VCaP (cell line): Measurements from ENCODE around the gene SLC34A1.

ENCODE experiments used
- H3K27ac ChIP-seq: fragments of 450-650 bp; 2 replicates; pipeline ENCODE4 v1.5.1; 2017
- TF ChIP-seq, protein P1 (sequence below): fragments of 450-650 bp; conservative IDR thresholded peaks from 2 replicates; pipeline ENCODE4 v1.5.1; 2017; ENCODE audit warnings: mild to moderate bottlenecking, moderate library complexity

Gene SLC34A1

DNA sequence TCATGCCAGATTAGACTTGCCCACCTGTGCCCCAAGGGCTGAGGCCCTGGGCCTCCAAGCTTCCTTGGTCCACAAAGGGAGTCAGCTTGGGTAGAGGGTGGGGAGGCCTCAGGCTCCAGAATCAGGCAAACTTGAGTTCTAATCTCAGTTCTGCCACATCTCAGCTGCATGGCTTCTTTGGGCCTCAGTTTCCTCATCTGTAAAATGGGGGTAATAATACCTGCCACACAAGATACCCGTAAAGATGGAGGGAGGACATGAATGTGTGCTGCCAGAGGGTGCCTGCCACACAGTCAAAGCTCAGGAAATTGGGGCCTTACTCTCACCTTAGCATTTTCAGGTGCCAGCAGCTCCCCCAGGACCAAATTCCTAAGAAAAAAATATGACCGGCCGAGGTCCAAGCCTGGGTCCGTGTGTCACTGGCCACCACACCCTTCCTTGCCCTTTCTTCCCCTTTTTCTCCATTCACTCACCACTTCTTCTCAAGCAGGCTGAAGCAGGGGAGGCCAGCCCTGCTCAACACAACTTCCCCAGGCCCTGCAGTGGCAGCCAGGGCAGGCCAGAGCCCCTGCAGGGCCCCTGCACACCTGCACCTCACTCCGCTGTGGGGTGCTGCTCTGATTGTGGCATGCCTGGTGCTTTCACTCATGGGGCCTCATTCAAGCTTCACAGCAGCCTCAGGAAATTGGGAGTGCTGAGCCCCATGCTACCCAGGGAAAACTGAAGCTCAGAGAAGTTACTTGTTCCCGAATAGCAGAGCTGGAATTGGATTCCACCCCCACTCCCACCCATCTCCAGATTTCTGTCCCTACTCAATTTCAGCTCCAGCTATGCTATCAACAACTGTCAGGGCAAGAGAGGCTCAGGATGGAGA is 22.6 kb upstream of the SLC34A1 start:
- H3K27ac ChIP-seq, result peak overlapping the region; percentile 81
- TF ChIP-seq, protein P1, sequence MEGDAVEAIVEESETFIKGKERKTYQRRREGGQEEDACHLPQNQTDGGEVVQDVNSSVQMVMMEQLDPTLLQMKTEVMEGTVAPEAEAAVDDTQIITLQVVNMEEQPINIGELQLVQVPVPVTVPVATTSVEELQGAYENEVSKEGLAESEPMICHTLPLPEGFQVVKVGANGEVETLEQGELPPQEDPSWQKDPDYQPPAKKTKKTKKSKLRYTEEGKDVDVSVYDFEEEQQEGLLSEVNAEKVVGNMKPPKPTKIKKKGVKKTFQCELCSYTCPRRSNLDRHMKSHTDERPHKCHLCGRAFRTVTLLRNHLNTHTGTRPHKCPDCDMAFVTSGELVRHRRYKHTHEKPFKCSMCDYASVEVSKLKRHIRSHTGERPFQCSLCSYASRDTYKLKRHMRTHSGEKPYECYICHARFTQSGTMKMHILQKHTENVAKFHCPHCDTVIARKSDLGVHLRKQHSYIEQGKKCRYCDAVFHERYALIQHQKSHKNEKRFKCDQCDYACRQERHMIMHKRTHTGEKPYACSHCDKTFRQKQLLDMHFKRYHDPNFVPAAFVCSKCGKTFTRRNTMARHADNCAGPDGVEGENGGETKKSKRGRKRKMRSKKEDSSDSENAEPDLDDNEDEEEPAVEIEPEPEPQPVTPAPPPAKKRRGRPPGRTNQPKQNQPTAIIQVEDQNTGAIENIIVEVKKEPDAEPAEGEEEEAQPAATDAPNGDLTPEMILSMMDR, result no peak

DNA sequence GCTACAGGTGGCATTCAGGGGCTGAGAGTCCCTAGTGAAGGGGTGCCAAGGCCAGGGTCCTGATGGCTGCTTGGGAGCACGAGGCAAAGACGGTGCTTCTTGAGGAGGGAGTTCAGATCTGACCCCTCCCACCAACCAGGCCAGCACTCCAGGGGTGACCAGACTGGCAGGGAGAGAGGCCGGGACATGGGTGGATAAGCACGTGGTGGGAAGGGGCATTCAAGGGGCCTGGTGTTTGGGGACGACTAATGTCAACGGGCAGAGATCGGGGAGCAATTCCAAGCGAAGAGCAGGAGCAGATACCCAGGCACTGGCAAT is 22.0 kb upstream of the SLC34A1 start:
- peak overlapping the region; percentile 81 for H3K27ac ChIP-seq
- TF ChIP-seq, protein P1, result no peak

DNA sequence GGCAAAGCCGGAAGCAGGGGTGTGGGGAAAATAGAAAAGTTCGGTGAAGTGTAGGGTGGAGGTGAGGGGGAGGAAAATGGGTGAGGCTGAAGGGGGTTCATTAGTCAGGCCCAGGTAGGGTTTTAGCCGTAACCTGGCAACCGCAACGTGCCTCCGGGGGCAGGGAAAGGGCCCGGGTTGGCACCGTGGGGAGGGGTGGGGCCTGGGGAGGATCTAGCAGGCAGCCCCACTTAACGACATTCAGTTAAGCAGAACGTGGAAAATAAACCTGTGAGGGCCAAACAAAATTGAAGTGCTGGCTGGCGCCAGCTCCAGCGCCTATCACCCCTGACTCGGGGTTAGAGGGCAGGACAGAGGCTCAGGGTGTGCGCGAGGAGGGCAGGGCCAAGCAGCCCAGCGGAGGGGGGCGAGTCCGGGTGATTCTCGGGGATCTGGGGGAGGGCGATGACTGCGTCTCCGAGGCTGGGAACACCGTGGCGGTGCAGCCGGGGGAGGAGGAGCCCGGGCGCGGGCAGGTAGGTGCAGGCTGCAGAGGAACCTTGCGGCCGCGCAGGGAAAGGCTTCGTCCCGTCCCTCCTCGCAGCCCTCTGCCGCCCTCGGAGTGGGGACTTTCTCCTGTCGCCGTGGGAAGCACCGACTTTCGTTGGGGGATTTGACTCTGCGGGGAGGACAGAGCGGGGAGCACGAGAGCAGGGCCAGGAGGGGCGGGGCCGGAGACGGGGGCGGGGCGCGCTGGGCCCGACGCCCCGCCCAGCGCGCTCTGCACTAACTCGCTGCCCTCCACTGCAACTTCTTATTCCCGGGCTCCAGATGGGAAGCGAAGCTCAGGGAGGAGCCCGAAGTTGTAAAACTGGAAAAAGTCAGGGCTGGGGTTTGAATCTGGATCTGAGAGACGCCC is 21.4 kb upstream of the SLC34A1 start:
- TF ChIP-seq, protein P1, result peak; percentile 9; the same call in 1 of the 2 replicates
- H3K27ac ChIP-seq, result peak overlapping the region; percentile 81

DNA sequence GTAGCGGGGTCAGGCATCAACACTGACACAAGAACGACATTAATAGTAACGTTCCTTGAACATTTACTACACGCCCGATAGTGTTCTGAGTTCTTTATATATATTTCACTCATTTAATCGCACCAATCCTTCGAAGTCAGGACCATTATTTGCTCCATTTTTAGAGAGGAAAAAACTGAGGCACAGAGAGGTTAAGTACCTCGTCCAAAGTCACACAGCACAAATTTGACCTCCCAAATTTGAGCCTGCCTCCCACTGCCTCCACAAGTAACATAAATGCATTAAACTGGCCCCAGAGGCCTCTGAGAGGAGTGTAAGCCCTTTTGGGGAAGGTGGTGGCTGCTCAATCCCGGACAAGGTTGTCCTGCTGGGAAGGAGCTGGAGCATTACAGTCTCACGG is 20.7 kb upstream of the SLC34A1 start:
- TF ChIP-seq, protein P1, result no peak
- peak overlapping the region; percentile 81 for H3K27ac ChIP-seq

DNA sequence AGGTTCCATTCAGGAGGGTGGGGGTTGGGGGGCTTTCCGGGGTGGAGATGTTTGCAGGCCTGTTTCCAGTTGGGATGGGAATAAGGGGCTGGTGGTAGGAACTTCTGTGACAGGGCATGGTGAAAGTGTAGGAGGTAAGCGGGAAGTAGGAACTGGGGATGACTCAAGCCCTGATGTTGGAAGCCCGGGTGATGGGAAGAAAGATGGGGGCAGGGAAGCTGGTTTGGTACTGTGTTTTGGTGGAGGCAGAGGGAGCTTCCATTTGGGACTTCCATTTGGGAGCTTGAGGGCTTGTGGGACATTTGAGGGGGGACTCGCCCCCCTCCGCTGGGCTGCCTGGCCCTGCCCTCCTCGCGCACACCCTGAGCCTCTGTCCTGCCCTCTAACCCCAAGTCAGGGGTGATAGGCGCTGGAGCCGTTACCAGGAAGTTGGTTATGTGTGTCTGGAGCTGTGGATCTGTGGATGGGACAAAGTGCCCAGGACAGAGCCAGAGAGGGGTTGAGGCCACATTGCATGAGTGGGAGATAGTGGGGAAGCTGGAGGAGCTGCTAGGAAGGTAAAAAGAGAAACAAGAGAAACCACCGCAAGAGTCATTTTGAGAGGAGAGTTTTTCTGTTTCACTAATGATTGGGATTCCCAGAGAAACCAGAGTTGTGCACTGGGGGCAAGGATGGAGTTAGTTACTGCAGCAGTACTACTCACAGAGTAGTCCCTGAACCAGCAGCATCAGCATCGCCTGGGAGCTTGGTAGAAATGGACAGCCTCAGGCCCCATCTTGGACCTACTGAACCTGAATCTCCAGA is 19.9 kb upstream of the SLC34A1 start:
- TF ChIP-seq, protein P1, result no peak
- peak overlapping the region; percentile 98; the same call in 1 of the 2 replicates for H3K27ac ChIP-seq

DNA sequence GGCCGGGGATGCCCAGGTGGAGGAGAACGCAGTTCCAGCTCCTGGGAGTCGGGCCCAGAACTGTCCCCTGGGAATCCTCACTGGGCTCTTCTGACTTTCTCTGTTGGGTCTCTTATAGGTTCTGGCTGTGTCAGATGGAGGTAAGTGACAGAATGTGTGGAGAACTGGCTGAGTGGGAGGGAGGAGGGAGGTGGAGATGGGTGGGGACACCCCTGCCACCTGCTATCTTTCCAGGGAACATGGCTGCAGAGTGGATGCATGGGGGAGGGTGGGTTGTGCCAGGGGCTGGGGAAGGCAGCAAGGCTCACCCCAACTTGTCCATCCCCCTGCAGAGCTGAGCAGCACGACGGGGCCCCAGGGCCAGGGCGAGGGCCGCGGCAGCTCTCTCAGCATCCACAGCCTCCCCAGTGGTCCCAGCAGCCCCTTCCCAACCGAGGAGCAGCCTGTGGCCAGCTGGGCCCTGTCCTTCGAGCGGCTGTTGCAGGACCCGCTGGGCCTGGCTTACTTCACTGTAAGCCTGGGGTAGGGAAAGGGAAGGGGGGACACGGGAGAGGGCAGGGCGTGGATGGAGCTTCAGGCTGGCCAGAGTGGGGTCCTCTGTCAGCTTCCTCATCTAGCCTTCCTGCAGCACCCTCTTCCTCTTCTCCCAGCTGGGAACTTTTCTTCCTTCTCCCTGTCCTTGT is 18.2 kb upstream of the SLC34A1 start:
- H3K27ac ChIP-seq, result peak overlapping the region; percentile 98
- TF ChIP-seq, protein P1, result no peak
